Activated CD4-positive, alpha-beta T cell treated with anti-CD3 and anti-CD28 coated beads for 1 hour (primary cell): ENCODE measurements around the gene STIL.
A peak's percentile ranks its signal among the peaks of the same experiment; 100 is the strongest.
"Not testable (repeated sequence)": the region's sequence is repeated elsewhere in the genome, so short reads cannot be mapped to it uniquely, and the experiment has no call there.

Experiments
- DNase-seq: peaks from one replicate; pipeline ENCODE4 v3.0.0-alpha.2; 2020

The STIL gene

DNA sequence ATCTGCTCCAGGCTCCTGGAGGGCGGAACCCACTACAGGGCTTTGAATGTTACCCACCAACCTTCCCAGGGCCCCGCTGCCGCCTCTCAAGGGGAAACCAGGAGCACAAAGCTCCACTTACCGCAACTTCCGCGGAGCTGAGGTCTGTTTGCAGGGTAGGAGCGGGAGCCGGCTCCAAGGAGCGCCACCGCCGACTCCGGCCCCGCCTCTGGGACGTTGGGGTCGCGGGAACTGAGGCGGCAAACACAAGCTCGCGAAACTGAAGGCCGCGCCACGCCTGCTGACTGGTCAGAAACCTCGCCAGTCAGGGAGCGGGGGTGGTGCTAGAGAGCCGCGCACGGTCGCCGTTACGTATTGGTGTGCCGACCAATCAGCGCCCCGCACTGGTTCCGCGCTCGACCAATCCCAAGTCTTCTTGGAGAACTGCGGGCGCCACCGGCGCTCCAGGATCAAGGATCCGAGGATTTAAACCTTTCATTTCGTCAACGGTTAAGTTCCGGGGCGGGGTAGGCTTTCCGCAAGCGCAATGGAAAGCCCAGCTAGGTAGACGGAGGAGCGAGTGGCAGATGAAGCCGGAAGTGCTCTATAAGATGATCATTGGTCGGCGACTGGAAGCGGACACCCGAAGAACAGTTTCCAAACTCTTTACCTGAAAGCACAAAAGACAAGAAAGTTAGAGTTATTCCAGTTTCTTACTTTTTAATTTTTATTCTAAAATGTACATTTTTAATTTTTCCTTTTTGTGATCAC, at the start of gene STIL:
STIL (minus strand) TSS at position 233 of the 750 bp plus-strand sequence. CDS start 3,828 bp downstream, outside the sequence.
- peak; percentile 95 for DNase-seq

DNA sequence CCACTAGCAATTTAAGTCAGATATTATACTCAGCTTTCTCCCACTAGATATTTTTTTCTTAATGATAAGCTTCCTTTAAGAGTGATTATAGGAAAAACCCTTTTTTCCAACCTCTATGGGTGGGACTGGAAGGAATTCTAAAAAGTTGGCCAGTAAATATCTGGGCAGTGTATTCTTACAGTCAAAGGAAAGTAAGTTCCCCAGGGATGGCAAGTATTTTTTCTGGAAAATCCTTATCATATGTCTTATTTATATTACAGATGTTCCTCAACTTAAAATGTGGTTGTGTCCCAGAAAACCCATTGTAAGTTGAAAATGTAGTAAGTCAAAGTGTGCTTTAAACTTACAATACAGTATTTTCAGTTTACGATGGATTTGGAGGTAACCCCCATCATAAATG, 48.9 kb upstream of the STIL start:
- DNase-seq: no peak

DNA sequence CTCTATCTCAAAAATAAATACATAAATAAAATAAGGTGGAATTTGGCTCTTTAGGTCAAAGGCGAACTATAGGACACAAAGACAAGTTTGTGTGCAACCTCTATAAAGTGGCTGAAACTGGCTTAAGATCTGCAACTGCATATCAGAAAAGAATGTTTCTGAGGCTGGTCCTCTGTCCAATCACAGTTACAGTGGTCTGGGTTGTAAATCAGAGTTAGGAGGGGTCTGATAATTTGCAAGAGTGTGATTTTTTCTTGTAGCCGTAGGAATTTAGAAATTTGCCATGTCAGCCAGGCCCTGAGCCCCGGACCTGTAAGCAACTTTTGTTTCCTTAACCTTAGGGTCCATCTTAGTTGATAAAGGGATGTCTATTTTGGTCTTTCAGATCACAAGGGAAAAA, 47.4 kb upstream of the STIL start:
- no peak for DNase-seq

DNA sequence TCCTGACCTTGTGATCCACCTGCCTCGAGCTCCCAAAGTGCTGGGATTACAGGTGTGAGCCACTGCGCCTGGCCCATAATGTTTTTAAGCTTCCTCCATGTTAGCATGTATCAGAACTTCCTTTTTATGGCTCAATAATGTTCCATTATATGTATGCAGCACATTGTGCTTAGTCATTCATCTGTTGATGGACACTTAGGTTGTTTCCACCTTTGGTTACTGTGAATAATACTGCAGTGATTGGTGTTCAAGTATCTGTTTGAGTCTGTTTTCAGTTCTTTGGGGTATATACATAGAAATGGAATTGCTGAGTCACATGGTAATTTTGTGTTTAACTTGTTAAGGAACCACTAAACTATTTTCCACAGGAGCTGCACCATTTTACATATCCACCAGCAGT, 37.4 kb upstream of the STIL start:
- DNase-seq: no peak

DNA sequence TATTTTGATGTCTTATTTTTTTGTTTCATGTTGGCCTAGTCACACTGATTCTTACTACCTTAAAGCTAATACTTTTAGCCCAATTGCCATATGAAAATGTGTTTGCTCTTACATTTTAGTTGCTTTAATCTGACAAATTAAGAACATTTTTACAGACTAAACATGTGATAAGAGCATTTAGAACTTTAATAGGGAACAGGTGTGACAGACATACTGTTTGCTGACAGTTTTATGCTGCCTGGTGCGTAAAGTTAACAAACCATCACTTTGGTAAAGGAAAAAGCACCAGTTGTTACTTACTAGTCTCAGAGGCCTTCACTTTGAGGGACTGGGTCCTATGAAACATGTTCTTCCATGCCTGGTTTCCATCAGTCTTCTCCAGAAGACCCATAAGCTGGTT, 34.3 kb upstream of the STIL start:
- no peak for DNase-seq

DNA sequence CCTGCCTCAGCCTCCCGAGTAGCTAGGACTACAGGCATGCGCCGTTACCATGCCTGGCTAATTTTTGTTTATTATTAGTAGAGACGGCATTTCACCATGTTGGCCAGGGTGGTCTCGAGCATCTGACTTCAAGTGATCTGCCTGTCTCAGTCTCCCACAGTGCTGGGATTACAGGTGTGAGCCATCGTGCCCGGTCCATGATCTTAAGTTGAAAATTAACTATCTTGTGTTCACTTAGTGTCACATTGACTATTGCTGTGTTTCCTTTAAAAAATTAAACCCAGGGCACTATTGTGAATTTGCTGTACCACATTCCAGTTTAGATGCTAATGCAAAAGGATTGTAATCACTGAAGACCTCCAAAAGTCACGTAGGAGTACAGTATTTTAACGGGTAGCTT, 33.8 kb upstream of the STIL start:
- DNase-seq: no peak

DNA sequence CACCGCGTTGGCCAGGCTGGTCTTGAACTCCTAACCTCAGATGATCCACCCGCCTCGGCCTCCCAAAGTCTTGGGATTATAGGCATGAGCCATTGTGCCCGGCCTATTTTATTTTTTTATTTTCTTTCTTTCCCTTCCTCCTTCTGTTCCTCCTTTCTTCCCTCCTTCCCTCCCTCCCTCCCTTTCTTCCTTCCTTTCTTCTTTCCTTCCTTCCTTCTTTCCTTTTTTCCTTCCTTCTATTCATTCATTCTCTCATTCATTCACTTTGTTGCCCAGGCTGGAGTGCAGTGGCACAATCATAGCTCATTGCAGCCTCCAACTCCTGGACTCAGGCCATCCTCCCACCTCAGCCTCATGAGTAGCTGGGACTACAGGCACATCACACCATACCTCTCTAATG, 33.0 kb upstream of the STIL start:
- not testable (repeated sequence) for DNase-seq

DNA sequence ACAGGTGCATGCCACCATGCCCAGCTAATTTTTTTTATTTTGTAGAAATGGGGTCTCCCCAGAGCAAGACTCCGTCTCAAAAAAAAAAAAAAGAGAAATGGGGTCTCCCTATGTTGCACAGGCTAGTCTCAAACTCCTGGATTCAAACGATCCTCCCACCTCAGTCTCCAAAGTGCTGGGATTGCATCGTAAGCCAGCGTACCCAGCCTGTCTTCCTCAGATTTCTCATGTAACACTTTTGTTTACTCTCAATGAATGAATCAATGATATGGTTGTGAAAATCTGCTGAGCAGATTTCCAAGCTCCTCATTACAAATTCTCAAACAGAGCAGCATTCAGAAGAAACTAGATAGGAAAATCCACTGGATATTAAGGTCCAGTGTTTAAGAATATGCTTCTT, 26.3 kb upstream of the STIL start:
- DNase-seq: no peak

DNA sequence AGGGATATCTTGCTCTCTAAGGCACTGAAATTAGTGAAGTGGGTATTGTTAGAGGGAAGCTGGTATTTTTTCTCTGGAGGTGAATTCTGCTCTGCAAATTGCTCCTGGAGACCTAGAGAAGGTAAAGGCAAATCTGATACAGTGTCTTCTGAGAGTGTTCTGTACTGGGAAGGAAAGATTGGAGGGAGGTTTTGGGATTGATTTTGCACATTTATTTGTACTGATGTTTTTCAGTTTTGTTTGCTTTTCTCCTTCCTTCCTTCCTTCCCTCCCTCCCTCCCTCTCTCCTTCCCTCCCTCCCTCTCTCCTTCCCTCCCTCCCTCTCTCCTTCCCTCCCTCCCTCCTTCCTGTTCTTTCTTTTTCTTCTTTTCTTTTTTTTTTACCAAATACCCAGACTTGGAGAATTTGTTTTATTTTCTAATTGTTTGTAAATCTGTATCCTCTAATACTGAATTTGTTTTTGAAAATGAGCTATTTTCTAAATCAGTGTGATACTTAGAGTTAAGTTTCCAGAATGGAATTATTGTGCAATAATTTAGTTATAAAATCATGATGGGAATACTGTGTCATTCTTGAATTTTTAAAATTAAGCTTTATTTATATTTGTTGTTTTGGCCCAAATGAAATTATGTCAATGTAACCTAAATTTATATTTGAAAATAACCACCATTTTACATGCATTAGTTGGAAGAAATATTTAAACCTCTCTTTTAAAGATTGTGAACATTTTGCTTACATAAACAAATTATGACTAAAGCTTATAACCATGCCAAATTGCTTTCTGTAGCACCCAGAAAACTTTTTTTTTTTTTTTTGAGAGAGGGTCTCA, 24.5 kb upstream of the STIL start:
- no peak for DNase-seq

DNA sequence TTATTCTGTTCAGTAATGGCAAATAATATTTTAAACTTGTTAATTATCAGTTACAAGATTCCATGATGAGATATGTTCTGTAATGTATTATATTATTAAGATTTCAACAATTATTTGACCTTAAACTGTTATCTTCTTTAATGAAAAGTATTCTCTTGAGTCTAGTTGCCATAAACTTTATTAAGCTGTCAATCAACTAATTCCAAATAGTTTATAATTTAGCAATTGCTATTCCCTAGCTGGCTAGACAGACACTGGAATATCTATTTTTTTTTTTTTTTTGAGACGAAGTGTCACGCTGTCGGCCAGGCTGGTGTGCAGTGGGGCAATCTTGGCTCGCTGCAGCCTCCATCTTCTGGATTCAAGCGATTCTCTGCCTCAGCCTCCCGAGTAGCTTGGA, 23.4 kb upstream of the STIL start:
- no peak for DNase-seq

DNA sequence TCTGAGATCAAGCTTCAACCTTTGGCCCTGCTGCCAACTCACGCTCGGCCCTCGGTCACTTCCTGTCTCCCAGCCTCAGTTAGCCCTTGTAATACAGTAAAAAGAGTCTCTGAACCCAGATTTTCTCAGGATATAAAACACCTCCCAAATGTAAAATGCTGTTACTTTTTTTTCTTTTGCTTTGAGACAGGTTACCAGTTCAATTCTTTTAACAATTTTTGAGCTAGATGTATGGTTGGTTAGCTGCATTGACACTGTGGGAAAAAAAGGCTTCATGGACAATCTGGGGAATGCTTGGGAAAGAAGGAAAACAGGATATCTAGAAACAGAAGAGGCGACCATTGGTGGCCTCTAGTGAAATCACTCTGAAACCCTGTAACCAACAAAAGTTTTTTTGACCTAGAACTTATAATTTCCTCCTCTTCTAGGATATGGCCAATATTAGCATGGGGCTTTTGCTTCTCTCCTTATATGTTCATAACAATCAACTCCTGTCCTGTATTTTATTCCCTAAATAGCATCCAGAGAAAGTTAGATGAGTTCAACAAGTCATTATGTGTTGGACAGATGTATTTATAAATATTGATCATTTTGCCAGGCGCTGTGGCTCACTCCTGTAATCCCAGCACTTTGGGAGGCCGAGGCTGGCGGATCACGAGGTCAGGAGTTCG, 21.0 kb upstream of the STIL start:
- DNase-seq: no peak

DNA sequence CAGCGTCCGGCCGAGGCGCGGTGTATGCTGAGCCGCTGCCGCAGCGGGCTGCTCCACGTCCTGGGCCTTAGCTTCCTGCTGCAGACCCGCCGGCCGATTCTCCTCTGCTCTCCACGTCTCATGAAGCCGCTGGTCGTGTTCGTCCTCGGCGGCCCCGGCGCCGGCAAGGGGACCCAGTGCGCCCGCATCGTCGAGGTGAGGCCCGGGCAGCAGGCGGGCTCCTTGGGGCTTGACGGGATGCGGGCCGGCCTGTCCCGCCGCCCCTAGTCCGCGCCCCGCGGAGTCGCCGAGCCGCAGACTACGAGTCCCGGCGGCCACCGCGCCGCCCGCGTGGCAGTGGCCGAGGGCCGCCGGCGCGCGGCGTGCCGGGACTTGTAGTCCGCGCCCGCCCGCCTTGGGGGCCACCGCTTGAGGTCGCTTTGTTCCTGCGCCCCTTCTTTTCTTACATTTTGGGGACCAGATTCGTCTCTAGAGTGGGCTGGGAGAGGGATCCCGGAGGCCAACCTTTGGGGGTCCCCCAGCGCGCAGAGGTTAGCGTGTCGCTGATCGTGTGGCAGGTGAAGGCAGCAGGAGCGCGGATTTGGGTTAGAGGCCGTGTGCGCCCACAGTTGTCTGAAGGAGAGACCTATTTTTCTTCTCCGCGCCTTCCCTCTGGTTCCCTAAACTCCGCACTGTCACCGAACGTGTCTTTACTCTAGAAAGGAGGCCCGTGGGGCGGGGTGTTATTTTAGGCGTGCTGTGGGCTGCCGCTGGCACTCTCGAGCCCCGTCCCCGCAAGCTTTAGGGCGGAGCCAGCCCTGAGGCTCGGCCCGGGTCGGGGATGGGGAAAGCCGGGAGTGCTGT, 20.2 kb upstream of the STIL start:
- DNase-seq: peak; percentile 57

DNA sequence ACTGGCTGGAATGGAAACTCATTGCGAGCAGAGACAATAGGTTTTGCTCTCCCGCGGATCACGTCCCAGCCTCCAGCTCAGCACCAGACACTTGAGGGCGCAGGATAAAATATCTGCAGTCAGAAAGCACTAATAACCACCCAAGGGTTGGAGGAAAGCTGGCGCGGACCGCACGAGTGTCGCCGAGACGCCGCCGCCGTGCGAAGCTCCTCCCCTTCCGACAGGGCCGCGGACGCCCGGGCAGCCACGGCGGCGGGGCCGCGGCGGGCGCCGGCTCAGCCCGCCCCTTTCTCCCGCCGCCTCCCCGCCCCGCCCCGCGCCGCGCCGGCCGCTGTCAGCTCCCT, 19.6 kb upstream of the STIL start, which contains the start of gene CMPK1:
CMPK1 (plus strand) TSS at position 213 of the 344 bp plus-strand sequence. CDS start 156 bp downstream, outside the sequence.
- DNase-seq: peak; percentile 68

DNA sequence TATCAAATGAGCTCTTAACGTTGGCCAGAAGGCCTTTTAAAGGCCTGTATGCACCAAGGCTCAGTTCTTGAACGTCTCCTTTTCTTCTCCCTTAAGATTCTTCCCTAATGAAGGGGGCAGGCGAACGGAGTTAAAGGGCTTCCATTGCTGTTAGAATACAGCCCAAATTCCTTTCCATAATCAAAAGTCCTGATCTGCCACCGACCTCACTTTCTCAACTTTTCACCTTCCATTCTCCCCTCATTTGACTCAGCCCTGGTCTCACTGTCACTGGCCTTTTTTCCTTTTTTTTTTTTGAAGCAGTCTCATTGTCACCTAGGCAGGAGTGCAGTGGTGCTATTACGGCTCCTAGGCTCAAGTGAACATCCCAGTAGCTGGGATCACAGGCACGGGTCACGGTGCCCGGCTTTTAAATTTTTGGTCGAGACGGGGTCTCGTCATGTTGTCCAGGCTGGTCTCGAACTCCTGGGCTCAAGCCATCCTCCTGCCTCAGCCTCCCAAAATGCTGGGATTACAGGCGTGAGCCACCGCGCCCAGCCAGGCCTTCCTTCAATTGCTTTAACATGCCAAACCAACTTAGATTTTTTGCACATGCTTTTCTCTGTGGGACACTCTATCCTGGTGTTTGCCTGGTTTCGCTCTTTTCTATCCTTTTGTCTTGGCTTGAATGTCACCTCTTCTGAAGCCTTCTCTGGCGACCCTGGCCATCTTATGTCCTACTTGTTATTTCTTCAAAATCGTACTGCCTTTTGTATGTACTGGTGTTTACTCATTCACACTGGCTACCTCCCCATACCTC, 19.0 kb upstream of the STIL start:
- DNase-seq: no peak

DNA sequence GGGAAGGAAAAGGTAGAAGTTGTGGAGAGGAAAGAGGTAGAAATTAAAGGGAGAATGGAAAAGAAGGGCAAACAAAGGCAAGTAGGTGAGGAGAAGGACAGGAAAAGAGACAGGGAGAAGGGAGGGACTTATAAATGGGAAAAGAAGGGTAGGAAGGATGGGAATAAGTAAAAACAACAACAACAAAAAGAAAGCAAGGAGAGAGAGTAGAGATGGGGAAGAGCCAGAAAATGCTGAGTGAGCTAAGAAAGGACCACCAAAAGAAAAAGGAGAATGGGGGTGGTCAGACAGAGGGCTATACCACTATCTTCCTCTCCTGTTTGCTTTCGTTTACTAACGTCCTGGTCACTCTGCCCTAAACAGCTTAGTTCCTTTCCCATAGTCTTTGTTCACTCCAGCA, 17.9 kb upstream of the STIL start:
- DNase-seq: no peak

DNA sequence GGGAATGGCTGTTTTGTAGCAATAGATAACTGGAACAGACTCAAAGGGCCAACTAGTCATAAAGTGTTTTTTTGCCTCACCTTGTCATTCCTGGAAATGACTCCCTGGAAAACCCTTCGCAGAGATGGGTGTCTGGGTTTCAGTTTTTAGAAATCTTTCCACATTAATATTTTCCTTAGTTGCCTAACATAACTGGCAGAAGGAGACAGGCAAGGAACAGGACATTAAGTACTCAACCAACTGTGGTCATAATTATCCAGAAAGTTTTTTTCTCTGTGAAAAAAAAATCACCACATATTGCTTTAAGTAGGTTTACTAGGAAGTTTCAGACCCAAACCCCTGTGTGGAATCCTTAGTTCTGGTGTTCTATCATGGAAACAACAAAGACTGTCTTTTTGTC, 16.3 kb upstream of the STIL start:
- no peak for DNase-seq

DNA sequence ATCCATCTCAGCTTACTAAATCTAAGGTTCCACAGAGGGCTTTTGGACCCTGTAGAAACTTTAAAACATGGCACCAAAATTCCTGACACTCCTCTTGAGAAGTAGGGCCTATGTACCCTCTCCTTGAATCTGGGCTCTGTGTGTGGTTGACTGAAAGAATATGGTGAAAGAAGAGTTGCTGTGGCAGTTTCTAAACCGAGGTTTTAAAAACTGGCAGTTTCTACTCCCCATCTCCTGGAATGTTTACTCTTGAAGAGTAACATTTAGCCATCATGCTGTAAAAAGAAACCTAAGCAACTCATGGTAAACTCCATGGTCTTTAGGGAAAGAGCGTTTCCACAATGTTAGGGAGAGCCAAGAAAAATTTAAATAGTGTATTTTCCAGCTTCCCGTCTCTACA, 15.0 kb upstream of the STIL start:
- no peak for DNase-seq

DNA sequence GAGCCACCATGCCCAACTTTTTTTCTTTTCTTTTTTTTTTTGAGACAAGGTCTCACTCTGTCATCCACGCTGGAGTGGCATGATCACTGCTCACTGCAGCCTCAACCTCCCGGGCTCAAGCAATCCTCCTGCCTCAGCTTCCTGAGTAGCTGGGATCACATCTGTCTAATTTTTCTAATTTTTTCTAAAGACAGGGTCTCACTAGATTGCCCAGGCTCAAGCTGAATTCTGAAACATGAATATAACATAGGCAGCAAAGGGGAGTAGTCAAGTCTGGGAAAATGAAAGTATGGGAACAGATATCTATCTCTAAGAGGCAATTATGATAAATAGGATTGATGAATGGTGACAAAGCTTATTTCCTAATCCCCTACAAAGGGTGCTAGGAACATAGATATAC, 12.3 kb upstream of the STIL start:
- no peak for DNase-seq

DNA sequence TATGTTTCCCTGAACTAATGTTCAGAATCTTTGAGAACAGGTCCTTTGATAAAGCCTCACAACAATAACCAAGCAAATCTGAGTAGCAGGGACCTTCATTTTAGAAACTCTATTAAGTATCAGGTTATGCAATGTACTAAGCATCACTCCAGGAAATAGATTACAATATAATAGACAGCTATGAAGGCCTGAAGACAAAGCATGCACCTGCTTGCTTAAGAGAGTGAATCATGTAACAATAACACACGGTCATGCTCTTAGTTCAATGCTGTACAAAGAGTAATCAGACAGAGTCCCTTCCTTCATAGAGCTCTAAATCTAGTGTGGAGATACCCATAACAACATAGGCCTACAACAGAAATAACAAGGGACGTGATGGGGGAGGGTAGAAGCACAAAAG, 11.6 kb upstream of the STIL start:
- no peak for DNase-seq

DNA sequence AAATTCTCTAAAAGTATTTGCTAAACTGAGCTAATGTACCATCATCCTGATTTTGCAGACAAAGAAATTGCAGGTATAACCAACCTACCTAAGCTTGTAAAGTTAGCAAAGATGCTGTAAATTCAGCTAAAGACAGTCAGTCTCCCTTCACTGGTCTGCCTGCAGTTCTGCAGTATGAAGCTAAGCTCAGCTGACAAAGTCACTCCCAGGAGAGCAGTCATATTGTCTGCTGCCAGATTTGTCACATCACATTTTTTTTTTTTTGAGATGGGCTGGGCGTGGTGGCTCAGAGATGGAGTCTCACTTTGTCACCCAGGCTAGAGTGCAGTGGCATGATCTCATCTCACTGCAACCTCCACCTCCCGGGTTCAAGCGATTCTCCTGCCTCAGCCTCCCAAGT, 10.7 kb upstream of the STIL start:
- no peak for DNase-seq

DNA sequence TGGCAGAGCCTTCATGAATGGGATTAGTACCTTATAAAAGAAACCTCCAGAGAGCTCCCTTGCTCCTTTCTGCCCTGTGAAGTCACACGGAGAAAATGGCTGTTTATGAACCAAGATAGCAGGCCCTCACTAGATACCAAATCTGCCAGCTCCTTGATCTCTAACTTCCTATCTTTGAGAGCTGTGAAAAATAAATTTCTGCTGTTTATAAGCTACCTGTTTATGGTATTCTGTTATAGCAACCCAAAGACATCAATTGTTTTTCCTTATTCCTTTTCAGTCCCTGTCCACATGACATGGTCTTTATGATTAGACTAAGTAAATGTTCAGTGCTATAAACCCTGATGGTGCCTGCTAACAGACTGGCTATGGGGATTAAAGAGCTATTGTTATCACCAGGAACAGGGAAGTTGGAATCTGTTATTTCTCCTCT, 9.7 kb upstream of the STIL start:
- no peak for DNase-seq

DNA sequence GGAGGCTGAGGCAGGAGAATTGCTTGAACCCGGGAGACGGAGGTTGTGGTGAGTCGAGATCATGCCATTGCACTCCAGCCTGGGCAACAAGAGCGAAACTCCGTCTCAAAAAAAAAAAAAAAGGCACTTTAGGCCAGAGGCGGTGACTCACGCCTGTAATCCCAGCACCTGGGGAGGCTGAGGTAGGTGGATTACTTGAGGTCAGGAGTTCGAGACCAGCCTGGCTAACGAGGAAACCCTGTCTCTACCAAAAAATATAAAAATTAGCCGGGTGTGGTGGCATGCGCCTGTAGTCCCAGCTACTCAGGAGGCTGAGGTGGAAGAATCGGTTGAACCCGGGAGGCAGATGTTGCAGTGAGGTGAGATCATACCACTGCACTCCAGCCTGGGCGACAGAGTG, 6.0 kb upstream of the STIL start:
- not testable (repeated sequence) for DNase-seq
